HCT116 (cell line): Measurements from ENCODE around the gene CA14. TPM values are rescaled to one million over a fixed set of nuclear protein-coding genes. Genes with fewer than 3 reads are reported as not detected.

Experiments used
- ATAC-seq: fragments of 200-7000 bp; cut with Tn5 transposase; 2 replicates; pipeline ENCODE4 v1.9.1; 2020; ENCODE audit warnings: mild to moderate bottlenecking, moderate library complexity
- BruUV-seq: library from RNA; stranded (reverse); fragments of 400-500 nt; replicated peaks from 2 replicates; lab custom pipeline; 2021; lab: Mats Ljungman, UMichigan
- CTCF ChIA-PET: fragments of 300-600 bp; sonication (Branson Sonifier 250); formaldehyde crosslinking; loops from one replicate; lab custom pipeline; 2021; ENCODE audit warnings: antibody characterized with exemption; lab: Charles Lee
- POLR2A ChIA-PET: fragments of 300-600, 350-600 bp; sonication (Branson Sonifier 250); formaldehyde crosslinking; loops from one replicate; lab custom pipeline; 2021; ENCODE audit warnings: antibody characterized with exemption; lab: Charles Lee
- RAD21 ChIA-PET, 2 experiments: fragments of 300-600 bp; sonication (Branson Sonifier 250); formaldehyde crosslinking; loops; one replicate each; lab custom pipeline; 2023; ENCODE audit warnings: low total read pairs in 2 of 2; ENCODE audit not compliant: uncharacterized antibody in 2 of 2, unreplicated experiment in 2 of 2, low non-redundant PET in 1 of 2; lab: Charles Lee
- DNase-seq: peaks from one replicate; pipeline ENCODE4 v3.0.0-alpha.2; 2010; ENCODE audit warnings: low read depth, low spot score
- H2AFZ ChIP-seq: fragments of 200-600 bp; shearing (Covaris generic), sonication (generic); 2 replicates; pipeline ENCODE4 v1.6.1; 2017; ENCODE audit warnings: low read depth, mixed run types, mixed read lengths, antibody characterized with exemption, low read length; ENCODE audit not compliant: poor library complexity, severe bottlenecking
- H3K27ac ChIP-seq: 2 replicates; pipeline ENCODE4 v1.5.1; 2012; ENCODE audit warnings: low read depth, low read length
- H3K27me3 ChIP-seq: fragments of 200-600 bp; sonication (generic); 2 replicates; pipeline ENCODE4 v1.6.1; 2016; ENCODE audit warnings: mixed run types, low read length, mixed read lengths; ENCODE audit not compliant: insufficient read depth
- H3K36me3 ChIP-seq, 2 experiments: fragments of 200-500 bp in 1 of 2; fragments of 200-600 bp in 1 of 2; sonication (Bioruptor generic) in 1 of 2; sonication (generic) in 1 of 2; 2 replicates each; pipeline versions ENCODE4 v1.5.1 to v1.6.1; 2014 to 2016; ENCODE audit warnings: low read length in 2 of 2, inconsistent platforms in 1 of 2, mixed read lengths in 1 of 2, mixed run types in 1 of 2; ENCODE audit not compliant: insufficient read depth in 2 of 2, control insufficient read depth in 1 of 2
- H3K4me1 ChIP-seq, 2 experiments: fragments of 200-600 bp in 1 of 2; sonication (generic) in 1 of 2; 2 replicates each; pipeline versions ENCODE4 v1.5.1 to v1.6.1; 2012 to 2017; ENCODE audit warnings: low read length in 2 of 2, inconsistent platforms in 1 of 2, mild to moderate bottlenecking in 1 of 2, mixed read lengths in 1 of 2, mixed run types in 1 of 2, moderate library complexity in 1 of 2; ENCODE audit not compliant: insufficient read depth in 2 of 2, control insufficient read depth in 1 of 2
- H3K4me2 ChIP-seq: fragments of 200-600 bp; sonication (generic); 2 replicates; pipeline ENCODE4 v1.6.1; 2017; ENCODE audit warnings: mixed run types, low read length, mixed read lengths
- H3K4me3 ChIP-seq, 2 experiments: fragments of 200-600 bp in 1 of 2; sonication (generic) in 1 of 2; replicated peaks in 1 of 2; 2 replicates each; pipeline ENCODE4 v1.5.1; 2011 to 2016; ENCODE audit warnings: low read length in 2 of 2, control low read depth in 1 of 2, low read depth in 1 of 2, mild to moderate bottlenecking in 1 of 2, mixed read lengths in 1 of 2, mixed run types in 1 of 2
- H3K79me2 ChIP-seq: fragments of 200-600 bp; sonication (generic); 2 replicates; pipeline ENCODE4 v1.6.1; 2017; ENCODE audit warnings: mild to moderate bottlenecking, mixed run types, low read length, moderate library complexity, mixed read lengths; ENCODE audit not compliant: insufficient read depth
- H3K9ac ChIP-seq: fragments of 200-600 bp; sonication (generic); 2 replicates; pipeline ENCODE4 v1.6.1; 2016; ENCODE audit warnings: low read length, mixed read lengths
- H3K9me2 ChIP-seq: fragments of 200-600 bp; sonication (generic), shearing (Covaris generic); 2 replicates; pipeline ENCODE4 v1.6.1; 2017; ENCODE audit warnings: mixed run types, mild to moderate bottlenecking, moderate library complexity; ENCODE audit not compliant: insufficient read depth
- H3K9me3 ChIP-seq, 2 experiments: fragments of 200-500 bp in 1 of 2; fragments of 200-600 bp in 1 of 2; sonication (Bioruptor generic) in 1 of 2; sonication (generic) in 1 of 2; 2 replicates each; pipeline ENCODE4 v1.6.1; 2014 to 2017; ENCODE audit warnings: low read length in 2 of 2, mixed read lengths in 2 of 2, inconsistent platforms in 1 of 2, low read depth in 1 of 2, mild to moderate bottlenecking in 1 of 2, mixed run types in 1 of 2, moderate library complexity in 1 of 2; ENCODE audit not compliant: control insufficient read depth in 1 of 2, insufficient read depth in 1 of 2
- H4K20me1 ChIP-seq: fragments of 200-600 bp; sonication (generic), shearing (Covaris generic); 2 replicates; pipeline ENCODE4 v1.6.1; 2017; ENCODE audit warnings: mixed run types, mild to moderate bottlenecking, moderate library complexity; ENCODE audit not compliant: insufficient read depth
- CBX3 ChIP-seq: IDR thresholded peaks from 2 replicates; pipeline ENCODE4 v1.6.1; 2012; ENCODE audit warnings: low read depth
- CEBPB ChIP-seq: IDR thresholded peaks from 2 replicates; pipeline ENCODE4 v1.6.1; 2012; ENCODE audit warnings: low read depth
- EGR1 ChIP-seq: IDR thresholded peaks from 2 replicates; pipeline ENCODE4 v1.6.1; 2012; ENCODE audit warnings: low read depth
- EZH2phosphoT487 ChIP-seq: fragments of 200-600 bp; IDR thresholded peaks from 2 replicates; pipeline ENCODE4 v1.6.1; 2018; ENCODE audit warnings: antibody characterized with exemption, borderline replicate concordance
- JUND ChIP-seq: IDR thresholded peaks from 2 replicates; pipeline ENCODE4 v1.6.1; 2012
- POLR2A ChIP-seq: IDR thresholded peaks from 2 replicates; pipeline ENCODE4 v1.7.0; 2011; ENCODE audit warnings: borderline replicate concordance; ENCODE audit not compliant: insufficient read depth, insufficient read length; ENCODE audit errors: extremely low read depth
- POLR2AphosphoS5 ChIP-seq: IDR thresholded peaks from 2 replicates; pipeline ENCODE4 v1.6.1; 2011; ENCODE audit warnings: mild to moderate bottlenecking, low read depth, low read length, moderate library complexity
- RAD21 ChIP-seq: IDR thresholded peaks from 2 replicates; pipeline ENCODE4 v1.6.1; 2012; ENCODE audit warnings: low read depth, mild to moderate bottlenecking
- SIN3A ChIP-seq: IDR thresholded peaks from 2 replicates; pipeline ENCODE4 v1.6.1; 2012; ENCODE audit warnings: low read depth
- SP1 ChIP-seq: IDR thresholded peaks from 2 replicates; pipeline ENCODE4 v1.6.1; 2012; ENCODE audit warnings: low read depth
- SRF ChIP-seq: IDR thresholded peaks from 2 replicates; pipeline ENCODE4 v1.6.1; 2012; ENCODE audit warnings: low read depth
- YY1 ChIP-seq: IDR thresholded peaks from 2 replicates; pipeline ENCODE4 v1.6.1; 2011; ENCODE audit warnings: low read length, low read depth, moderate library complexity, mild to moderate bottlenecking; ENCODE audit not compliant: insufficient replicate concordance; ENCODE audit errors: extremely low read depth
- ZFX ChIP-seq: fragments of 450-650 bp; IDR thresholded peaks from 2 replicates; pipeline ENCODE4 v1.6.1; 2017
- ZNF274 ChIP-seq: fragments of 200-500 bp; sonication (Bioruptor generic); IDR thresholded peaks from 2 replicates; pipeline ENCODE4 v1.6.1; 2014; ENCODE audit warnings: mild to moderate bottlenecking, low read depth, low read length, inconsistent platforms
- intact Hi-C: fragments of 100-400 bp; cut with micrococcal nuclease; formaldehyde crosslinking; loops from 2 replicates; pipeline ENCODE4 v1.10.0; 2022
- total RNA-seq: library from RNA; stranded (reverse); gene quantifications from one replicate; pipeline ENCODE4 v1.2.1, GENCODE V29; 2021; ENCODE audit not compliant: unreplicated experiment
- TF ChIP-seq, protein P1 (sequence below): IDR thresholded peaks from 2 replicates; pipeline ENCODE4 v1.6.1; 2012
- TF ChIP-seq, protein P2 (sequence below), 3 experiments: fragments of 200-600 bp in 1 of 3; sonication (generic) in 1 of 3; IDR thresholded peaks in 2 of 3; conservative IDR thresholded peaks in 1 of 3; 2 replicates each; pipeline ENCODE4 v1.5.1; 2012 to 2017; ENCODE audit warnings: low read depth in 2 of 3, low read length in 2 of 3, antibody characterized with exemption in 1 of 3, borderline replicate concordance in 1 of 3, control low read depth in 1 of 3, mild to moderate bottlenecking in 1 of 3, mixed read lengths in 1 of 3, mixed run types in 1 of 3, moderate library complexity in 1 of 3; ENCODE audit not compliant: insufficient read depth in 1 of 3
- TF ChIP-seq, protein P3 (sequence below): IDR thresholded peaks from 2 replicates; pipeline ENCODE4 v1.6.1; 2012

Gene CA14
- total RNA-seq, 1 experiment from 2014 or later = 0.39 TPM

DNA sequence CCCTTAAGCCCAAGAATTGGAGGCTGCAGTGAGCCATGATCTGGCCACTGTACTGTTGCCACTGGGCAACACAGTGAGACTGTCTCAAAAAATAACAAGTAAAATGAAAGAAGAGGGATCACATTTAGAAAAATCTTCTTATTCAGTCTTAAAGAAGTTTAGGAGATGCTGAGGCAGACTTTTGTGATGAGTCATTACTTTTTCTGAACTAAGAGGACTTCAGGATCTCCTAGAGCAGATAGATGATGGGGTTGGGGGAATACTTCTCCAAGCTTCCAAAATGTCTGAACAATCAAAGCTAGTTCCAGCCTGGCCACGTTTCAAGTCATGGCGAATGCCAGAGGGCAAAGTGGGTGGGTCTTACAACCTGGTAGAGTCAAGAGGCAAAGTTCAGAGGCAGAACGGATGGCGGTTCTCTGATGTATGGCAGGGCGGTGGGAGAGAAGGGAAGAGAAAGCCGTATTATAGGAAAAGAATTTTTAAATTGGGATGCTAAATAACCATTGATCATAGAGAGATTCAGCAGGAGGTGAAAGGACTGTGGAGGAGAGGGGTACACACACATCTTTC is 22.6 kb downstream of the CA14 start:
- no peak overlapping the region for H3K9ac ChIP-seq

More for the DNA sequence above, 22.6 kb downstream of the CA14 start:
- Histone ChIP-seq H3K9me2 (no peaks in the 10 kb centered on the region), H3K4me1 (no peaks in the 10 kb centered on the region), H3K4me2 (no peak overlapping the region), H3K4me3 (no peak overlapping the region), H3K27me3 (no peaks in the 10 kb centered on the region), H3K79me2 (no peaks in the 10 kb centered on the region), H3K9me3 (no peaks in the 10 kb centered on the region), H2AFZ (no peak overlapping the region), H4K20me1 (no peaks in the 10 kb centered on the region), H3K36me3 (no peaks in the 10 kb centered on the region), H3K27ac (no peak overlapping the region)
- RAD21 ChIA-PET = no interaction called here
- ATAC-seq (no peak), DNase-seq (no peak)
- TF ChIP-seq SIN3A = no peak
- no peak for TF ChIP-seq SRF
- TF ChIP-seq RAD21 = no peak
- no peak for TF ChIP-seq CEBPB
- TF ChIP-seq, protein P1, sequence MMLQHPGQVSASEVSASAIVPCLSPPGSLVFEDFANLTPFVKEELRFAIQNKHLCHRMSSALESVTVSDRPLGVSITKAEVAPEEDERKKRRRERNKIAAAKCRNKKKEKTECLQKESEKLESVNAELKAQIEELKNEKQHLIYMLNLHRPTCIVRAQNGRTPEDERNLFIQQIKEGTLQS = no peak
- TF ChIP-seq, protein P2, sequence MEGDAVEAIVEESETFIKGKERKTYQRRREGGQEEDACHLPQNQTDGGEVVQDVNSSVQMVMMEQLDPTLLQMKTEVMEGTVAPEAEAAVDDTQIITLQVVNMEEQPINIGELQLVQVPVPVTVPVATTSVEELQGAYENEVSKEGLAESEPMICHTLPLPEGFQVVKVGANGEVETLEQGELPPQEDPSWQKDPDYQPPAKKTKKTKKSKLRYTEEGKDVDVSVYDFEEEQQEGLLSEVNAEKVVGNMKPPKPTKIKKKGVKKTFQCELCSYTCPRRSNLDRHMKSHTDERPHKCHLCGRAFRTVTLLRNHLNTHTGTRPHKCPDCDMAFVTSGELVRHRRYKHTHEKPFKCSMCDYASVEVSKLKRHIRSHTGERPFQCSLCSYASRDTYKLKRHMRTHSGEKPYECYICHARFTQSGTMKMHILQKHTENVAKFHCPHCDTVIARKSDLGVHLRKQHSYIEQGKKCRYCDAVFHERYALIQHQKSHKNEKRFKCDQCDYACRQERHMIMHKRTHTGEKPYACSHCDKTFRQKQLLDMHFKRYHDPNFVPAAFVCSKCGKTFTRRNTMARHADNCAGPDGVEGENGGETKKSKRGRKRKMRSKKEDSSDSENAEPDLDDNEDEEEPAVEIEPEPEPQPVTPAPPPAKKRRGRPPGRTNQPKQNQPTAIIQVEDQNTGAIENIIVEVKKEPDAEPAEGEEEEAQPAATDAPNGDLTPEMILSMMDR (IDR thresholded peaks at IDR 0.05 in 2 of 3, conservative IDR thresholded peaks at IDR 0.05 in 1 of 3; ENCODE audit: borderline replicate concordance in 1 of 3, insufficient read depth in 1 of 3, low read depth in 2 of 3, low read length in 2 of 3) = no peak
- no peak for TF ChIP-seq SP1
- TF ChIP-seq JUND = no peak
- no peak for TF ChIP-seq YY1
- no peak for TF ChIP-seq EGR1
- TF ChIP-seq, protein P3, sequence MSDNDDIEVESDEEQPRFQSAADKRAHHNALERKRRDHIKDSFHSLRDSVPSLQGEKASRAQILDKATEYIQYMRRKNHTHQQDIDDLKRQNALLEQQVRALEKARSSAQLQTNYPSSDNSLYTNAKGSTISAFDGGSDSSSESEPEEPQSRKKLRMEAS = no peak
- no peak for TF ChIP-seq POLR2AphosphoS5
- no peak for TF ChIP-seq CBX3
- no peak for TF ChIP-seq POLR2A
- TF ChIP-seq ZFX = no peak
- TF ChIP-seq EZH2phosphoT487 = no peak
- TF ChIP-seq ZNF274 = no peak
- intact Hi-C loops = no loop called here
- BruUV-seq = no TSS peak
- CTCF ChIA-PET = no interaction called here
- POLR2A ChIA-PET = no interaction called here
